GM19468 (cell line): Measurements from ENCODE around the gene CNKSR3.
"Not testable (repeated sequence)": the region's sequence is repeated elsewhere in the genome, so short reads cannot be mapped to it uniquely, and the experiment has no call there.

ENCODE experiments used
- ATAC-seq: cut with Tn5 transposase; IDR thresholded peaks from one replicate; pipeline ENCODE4 v1.9.1; 2021; ENCODE audit warnings: mild to moderate bottlenecking, moderate library complexity, moderate number of reproducible peaks; ENCODE audit not compliant: unreplicated experiment; ENCODE audit errors: extremely low read depth

Gene CNKSR3

GRCh38 chr6:154529957-154530356 is 19.5 kb upstream of the CNKSR3 start:
- ATAC-seq = no peak

- no peak for ATAC-seq
These were observed 17.9 kb upstream of the CNKSR3 start for GRCh38 chr6:154528310-154528915.

DNA sequence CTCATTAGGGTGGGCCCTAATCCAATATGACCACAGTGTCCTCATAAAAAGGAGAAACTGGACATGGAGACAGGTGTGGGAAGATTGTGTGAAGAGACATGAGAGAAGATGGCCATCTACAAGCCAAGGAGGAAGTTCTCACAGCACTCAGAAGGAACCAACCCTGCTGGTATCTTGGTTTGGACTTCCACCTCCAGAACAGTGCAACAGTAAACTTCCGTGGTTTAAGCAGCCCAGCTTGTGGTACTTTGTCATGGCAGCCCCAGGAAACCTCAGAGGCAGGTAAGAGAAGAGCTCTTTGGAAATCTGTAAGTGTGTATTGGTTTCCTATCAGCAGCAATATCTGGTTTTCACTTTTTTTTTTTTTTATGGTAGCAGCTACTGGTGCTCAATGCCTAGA is 16.5 kb upstream of the CNKSR3 start:
- no peak for ATAC-seq

GRCh38 chr6:154522576-154522975 is 12.1 kb upstream of the CNKSR3 start:
- no peak for ATAC-seq

DNA sequence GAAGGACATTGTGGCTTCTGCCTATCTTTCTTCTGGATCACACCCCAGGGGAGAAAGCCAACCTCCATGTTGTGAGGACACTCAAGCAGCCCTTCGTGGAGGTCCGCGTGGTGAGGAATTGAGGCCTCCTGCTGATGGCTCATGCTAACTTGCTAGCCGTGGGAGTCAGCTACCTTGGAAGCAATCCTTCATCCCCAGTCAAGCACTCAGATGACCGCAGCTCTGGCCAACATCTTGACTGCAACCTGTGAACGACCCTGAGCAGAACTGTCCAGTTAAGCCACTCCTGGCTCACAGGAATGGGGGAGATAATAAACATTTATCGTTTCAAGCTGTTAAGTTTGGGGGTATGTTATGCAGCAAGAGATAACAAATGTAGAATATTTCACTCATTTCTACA is 10.9 kb upstream of the CNKSR3 start:
- no peak for ATAC-seq

- ATAC-seq = no peak
These were observed 9.8 kb upstream of the CNKSR3 start for GRCh38 chr6:154520280-154520679.

GRCh38 chr6:154518396-154518795 is 7.9 kb upstream of the CNKSR3 start:
- ATAC-seq = no peak

DNA sequence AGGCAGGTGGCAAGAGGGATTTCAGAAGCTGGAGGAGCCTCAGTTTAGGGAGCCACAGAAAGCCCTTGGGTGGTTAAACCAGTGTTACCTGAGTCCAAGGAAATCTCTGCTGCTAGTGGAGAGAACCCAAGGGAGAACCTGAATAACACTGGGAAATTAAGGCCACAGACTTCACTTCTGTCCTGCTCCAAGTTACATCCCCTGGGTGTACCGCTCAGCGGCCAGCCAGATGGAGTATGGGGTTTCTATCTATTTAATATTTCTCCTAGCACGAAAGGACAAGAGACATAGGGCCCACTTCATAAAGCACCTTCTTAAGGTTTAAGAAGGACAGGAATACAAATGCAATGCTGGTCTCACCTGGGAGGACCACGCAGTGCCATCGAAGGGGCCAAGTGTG is 5.8 kb upstream of the CNKSR3 start:
- ATAC-seq = no peak

- ATAC-seq = no peak
These were observed 5.3 kb upstream of the CNKSR3 start for GRCh38 chr6:154515826-154516225.

DNA sequence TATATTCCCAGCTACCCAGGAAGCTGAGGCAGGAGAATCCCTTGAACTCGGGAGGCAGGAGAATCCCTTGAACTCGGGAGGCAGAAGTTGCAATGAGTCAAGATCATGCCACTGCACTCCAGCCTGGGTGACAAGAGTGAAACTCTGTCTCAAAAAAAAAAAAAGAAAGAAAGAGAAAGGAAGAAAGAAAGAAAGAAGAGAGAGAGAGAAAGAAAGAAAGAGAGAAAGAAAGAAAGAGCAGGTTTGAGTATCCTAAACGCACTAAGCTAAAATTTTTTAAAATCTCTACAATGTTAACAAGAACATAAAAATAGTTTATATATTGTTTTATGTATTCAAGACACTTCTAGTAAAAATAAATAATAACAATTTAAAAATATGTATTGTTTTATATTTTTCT is 4.6 kb upstream of the CNKSR3 start:
- not testable (repeated sequence) for ATAC-seq

DNA sequence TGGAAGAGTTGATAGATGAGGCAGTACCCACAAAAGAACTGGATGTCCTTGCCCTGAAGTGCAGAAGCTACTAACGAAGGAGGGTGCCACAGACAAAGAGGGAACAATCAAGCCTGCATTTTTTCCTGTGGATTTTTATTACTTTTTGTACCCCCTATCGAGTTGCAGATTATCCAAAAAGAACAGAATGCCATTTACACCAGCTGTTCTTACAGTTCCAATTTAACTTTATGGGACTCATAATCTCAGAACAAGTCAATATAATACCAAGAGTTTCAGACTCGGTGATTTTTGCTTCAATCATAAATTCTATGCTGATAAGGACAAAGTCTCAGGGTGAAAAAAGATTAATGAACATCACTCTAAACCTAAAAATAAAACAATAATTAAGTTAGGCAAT is 4.0 kb upstream of the CNKSR3 start:
- no peak for ATAC-seq

GRCh38 chr6:154513601-154514320 is 3.3 kb upstream of the CNKSR3 start:
- ATAC-seq = no peak

DNA sequence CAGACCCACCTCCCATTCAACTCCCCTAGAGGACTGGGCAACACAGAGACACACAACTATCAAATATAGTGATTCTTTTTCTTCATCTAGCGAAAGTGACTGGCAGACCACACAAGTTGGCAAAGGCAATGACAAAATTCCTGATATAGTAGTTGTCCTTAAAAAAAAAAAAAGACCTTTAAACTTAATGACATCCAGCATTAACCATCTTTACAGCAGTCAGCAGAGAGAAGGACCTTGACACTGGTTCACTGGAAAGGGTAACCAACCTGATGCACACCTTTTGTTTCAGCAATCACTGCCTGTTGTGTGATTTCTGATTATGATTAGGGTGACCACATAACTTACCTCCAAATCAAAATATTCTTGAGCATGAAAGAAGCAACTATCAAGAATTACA is 1.7 kb upstream of the CNKSR3 start:
- ATAC-seq = no peak

- ATAC-seq = no peak
These were observed 1.3 kb upstream of the CNKSR3 start for GRCh38 chr6:154511791-154512190.

- ATAC-seq = peak; percentile 5
These were observed 903 bp downstream of the CNKSR3 start for GRCh38 chr6:154509421-154510143.

- ATAC-seq = no peak
These were observed 1.7 kb downstream of the CNKSR3 start for GRCh38 chr6:154508573-154509375.

GRCh38 chr6:154506991-154507898 is 3.2 kb downstream of the CNKSR3 start:
- ATAC-seq = no peak

- ATAC-seq = no peak
These were observed 3.9 kb downstream of the CNKSR3 start for GRCh38 chr6:154506582-154506981.

GRCh38 chr6:154506108-154506507 is 4.4 kb downstream of the CNKSR3 start:
- no peak for ATAC-seq
